ENCODE data around the gene GRPEL1.

GRCh38 chr4:7074426-7074825 lies 6.6 kb upstream of the GRPEL1 start:
- TF ChIP-seq RBBP5 (conservative IDR thresholded peaks at IDR 0.05), result no peak
- no peak for TF ChIP-seq POLR2AphosphoS5 (IDR thresholded peaks at IDR 0.05; ENCODE audit: low read length)
- TF ChIP-seq BCL3 (IDR thresholded peaks at IDR 0.05; ENCODE audit: borderline replicate concordance, insufficient read depth, low read depth, low read length, poor library complexity, severe bottlenecking), result no peak
- TF ChIP-seq ZNF217 (IDR thresholded peaks at IDR 0.05), result no peak
- no peak for TF ChIP-seq YY1 (IDR thresholded peaks at IDR 0.05; ENCODE audit: low read depth, low read length)
- TF ChIP-seq, protein P1, sequence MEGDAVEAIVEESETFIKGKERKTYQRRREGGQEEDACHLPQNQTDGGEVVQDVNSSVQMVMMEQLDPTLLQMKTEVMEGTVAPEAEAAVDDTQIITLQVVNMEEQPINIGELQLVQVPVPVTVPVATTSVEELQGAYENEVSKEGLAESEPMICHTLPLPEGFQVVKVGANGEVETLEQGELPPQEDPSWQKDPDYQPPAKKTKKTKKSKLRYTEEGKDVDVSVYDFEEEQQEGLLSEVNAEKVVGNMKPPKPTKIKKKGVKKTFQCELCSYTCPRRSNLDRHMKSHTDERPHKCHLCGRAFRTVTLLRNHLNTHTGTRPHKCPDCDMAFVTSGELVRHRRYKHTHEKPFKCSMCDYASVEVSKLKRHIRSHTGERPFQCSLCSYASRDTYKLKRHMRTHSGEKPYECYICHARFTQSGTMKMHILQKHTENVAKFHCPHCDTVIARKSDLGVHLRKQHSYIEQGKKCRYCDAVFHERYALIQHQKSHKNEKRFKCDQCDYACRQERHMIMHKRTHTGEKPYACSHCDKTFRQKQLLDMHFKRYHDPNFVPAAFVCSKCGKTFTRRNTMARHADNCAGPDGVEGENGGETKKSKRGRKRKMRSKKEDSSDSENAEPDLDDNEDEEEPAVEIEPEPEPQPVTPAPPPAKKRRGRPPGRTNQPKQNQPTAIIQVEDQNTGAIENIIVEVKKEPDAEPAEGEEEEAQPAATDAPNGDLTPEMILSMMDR (IDR thresholded peaks at IDR 0.05 in 2 of 3, conservative IDR thresholded peaks at IDR 0.05 in 1 of 3; ENCODE audit: control insufficient read depth in 2 of 3, extremely low read depth in 1 of 3, insufficient read depth in 1 of 3, low read depth in 3 of 3, low read length in 3 of 3), result no peak
- TF ChIP-seq USF2 (IDR thresholded peaks at IDR 0.05; ENCODE audit: borderline replicate concordance, low read depth, low read length), result no peak
- TF ChIP-seq BRCA1 (IDR thresholded peaks at IDR 0.05; ENCODE audit: low read depth, low read length), result no peak
- no peak for TF ChIP-seq SPI1 (IDR thresholded peaks at IDR 0.05; ENCODE audit: borderline replicate concordance, insufficient read depth, low read depth, low read length)
- TF ChIP-seq, protein P2, sequence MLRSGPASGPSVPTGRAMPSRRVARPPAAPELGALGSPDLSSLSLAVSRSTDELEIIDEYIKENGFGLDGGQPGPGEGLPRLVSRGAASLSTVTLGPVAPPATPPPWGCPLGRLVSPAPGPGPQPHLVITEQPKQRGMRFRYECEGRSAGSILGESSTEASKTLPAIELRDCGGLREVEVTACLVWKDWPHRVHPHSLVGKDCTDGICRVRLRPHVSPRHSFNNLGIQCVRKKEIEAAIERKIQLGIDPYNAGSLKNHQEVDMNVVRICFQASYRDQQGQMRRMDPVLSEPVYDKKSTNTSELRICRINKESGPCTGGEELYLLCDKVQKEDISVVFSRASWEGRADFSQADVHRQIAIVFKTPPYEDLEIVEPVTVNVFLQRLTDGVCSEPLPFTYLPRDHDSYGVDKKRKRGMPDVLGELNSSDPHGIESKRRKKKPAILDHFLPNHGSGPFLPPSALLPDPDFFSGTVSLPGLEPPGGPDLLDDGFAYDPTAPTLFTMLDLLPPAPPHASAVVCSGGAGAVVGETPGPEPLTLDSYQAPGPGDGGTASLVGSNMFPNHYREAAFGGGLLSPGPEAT (IDR thresholded peaks at IDR 0.05; ENCODE audit: low read depth), result no peak
- no peak for TF ChIP-seq TAF1 (IDR thresholded peaks at IDR 0.05; ENCODE audit: borderline replicate concordance, low read depth, low read length)
- TF ChIP-seq SIN3A (IDR thresholded peaks at IDR 0.05; ENCODE audit: low read depth, low read length), result no peak
- no peak for TF ChIP-seq SUZ12 (IDR thresholded peaks at IDR 0.05; ENCODE audit: unreplicated experiment)
